Panc1 (cell line): Measurements from ENCODE around the gene ABCC1. TPM values are rescaled to one million over a fixed set of nuclear protein-coding genes. Genes with fewer than 3 reads are reported as not detected.

Experiments
- ATAC-seq: fragments of 200-7000 bp; cut with Tn5 transposase; 2 replicates; pipeline ENCODE4 v1.9.1; 2020; ENCODE audit warnings: mild to moderate bottlenecking, moderate library complexity
- BruUV-seq: library from RNA; stranded (reverse); fragments of 400-500 nt; replicated peaks from 2 replicates; lab custom pipeline; 2021; lab: Mats Ljungman, UMichigan
- CTCF ChIA-PET: fragments of 300-600 bp; sonication (Branson Sonifier 250); formaldehyde crosslinking; loops from one replicate; lab custom pipeline; 2022; ENCODE audit warnings: antibody characterized with exemption; lab: Charles Lee
- POLR2A ChIA-PET: fragments of 300-600 bp; sonication (Branson Sonifier 250); formaldehyde crosslinking; loops from one replicate; lab custom pipeline; 2022; ENCODE audit warnings: antibody characterized with exemption; lab: Charles Lee
- DNase-seq: peaks from one replicate; pipeline ENCODE4 v3.0.0-alpha.2; 2010; ENCODE audit warnings: low read depth, low spot score
- H3K27ac ChIP-seq: 2 replicates; pipeline ENCODE4 v1.5.1; 2011; ENCODE audit warnings: mild to moderate bottlenecking, low read length, inconsistent platforms
- H3K27me3 ChIP-seq: fragments of 200-500 bp; sonication (Bioruptor generic); 2 replicates; pipeline ENCODE4 v1.6.0; 2014; ENCODE audit warnings: low read length, inconsistent platforms; ENCODE audit not compliant: control insufficient read depth, insufficient read depth
- H3K36me3 ChIP-seq: fragments of 200-500 bp; sonication (Bioruptor generic); 2 replicates; pipeline ENCODE4 v1.5.1; 2014; ENCODE audit warnings: inconsistent platforms, mild to moderate bottlenecking, low read length, moderate library complexity; ENCODE audit not compliant: control insufficient read depth, insufficient read depth
- H3K4me1 ChIP-seq: 2 replicates; pipeline ENCODE4 v1.5.1; 2011; ENCODE audit warnings: inconsistent platforms, mild to moderate bottlenecking, low read length, moderate library complexity; ENCODE audit not compliant: control insufficient read depth, insufficient read depth
- H3K4me3 ChIP-seq, 2 experiments: 2 replicates each; pipeline ENCODE4 v1.5.1; 2011 to 2012; ENCODE audit warnings: low read depth in 2 of 2, low read length in 2 of 2, mild to moderate bottlenecking in 2 of 2, inconsistent platforms in 1 of 2, moderate library complexity in 1 of 2
- H3K9me3 ChIP-seq: fragments of 200-500 bp; sonication (Bioruptor generic); 2 replicates; pipeline ENCODE4 v1.5.1; 2014; ENCODE audit warnings: low read depth, mild to moderate bottlenecking, inconsistent platforms, low read length, moderate library complexity; ENCODE audit not compliant: control insufficient read depth, insufficient read depth
- POLR2AphosphoS5 ChIP-seq: IDR thresholded peaks from 2 replicates; pipeline ENCODE4 v1.6.1; 2012; ENCODE audit warnings: mild to moderate bottlenecking, low read depth, low read length, moderate library complexity
- SIN3A ChIP-seq: IDR thresholded peaks from 2 replicates; pipeline ENCODE4 v1.6.1; 2012; ENCODE audit warnings: low read depth, mild to moderate bottlenecking, low read length, moderate library complexity, borderline replicate concordance; ENCODE audit not compliant: insufficient read depth
- TCF7L2 ChIP-seq: IDR thresholded peaks from 2 replicates; pipeline ENCODE4 v1.6.1; 2011; ENCODE audit warnings: mild to moderate bottlenecking, low read depth, low read length, inconsistent platforms
- in situ Hi-C: cut with HindIII; loops from 2 replicates; pipeline ENCODE4 v1.10.0; 2016; ENCODE audit warnings: low sequenced_read_pairs, low pct_unique_long_range_greater_than_20kb
- intact Hi-C: fragments of 100-400 bp; cut with micrococcal nuclease; formaldehyde crosslinking; loops from one replicate; pipeline ENCODE4 v1.10.0; 2022; ENCODE audit not compliant: unreplicated experiment
- total RNA-seq: library from RNA; stranded (reverse); gene quantifications from one replicate; pipeline ENCODE4 v1.2.1, GENCODE V29; 2021; ENCODE audit not compliant: unreplicated experiment
- TF ChIP-seq, protein P1 (sequence below), 2 experiments: IDR thresholded peaks; 2 replicates each; pipeline ENCODE4 v1.6.1; 2011 to 2012; ENCODE audit warnings: low read depth in 2 of 2, control low read depth in 1 of 2, low read length in 1 of 2, mild to moderate bottlenecking in 1 of 2, moderate library complexity in 1 of 2; ENCODE audit not compliant: insufficient read depth in 1 of 2
- TF ChIP-seq, protein P2 (sequence below): fragments of 450-650 bp; IDR thresholded peaks from 2 replicates; pipeline ENCODE4 v1.5.1; 2017; ENCODE audit warnings: mild to moderate bottlenecking

The ABCC1 gene
- total RNA-seq, 1 experiment from 2014 or later, result 296 TPM

GRCh38 chr16:15960124-15960971, 10.9 kb downstream of the ABCC1 start:
- Histone ChIP-seq H3K4me1 (peaks cover 86% of the 10 kb centered on the region), H3K27ac (peak overlapping the region; percentile 68), H3K27me3 (no peaks in the 10 kb centered on the region), H3K36me3 (no peaks in the 10 kb centered on the region), H3K9me3 (no peaks in the 10 kb centered on the region), H3K4me3 (peak overlapping the region in 1 of 2 experiments; percentile 19; a peak in 1 of 4 replicates)
- TF ChIP-seq POLR2AphosphoS5 (peak; percentile 76; the same call in 1 of the 2 replicates), TCF7L2 (no peak), SIN3A (no peak)
- TF ChIP-seq, protein P1, sequence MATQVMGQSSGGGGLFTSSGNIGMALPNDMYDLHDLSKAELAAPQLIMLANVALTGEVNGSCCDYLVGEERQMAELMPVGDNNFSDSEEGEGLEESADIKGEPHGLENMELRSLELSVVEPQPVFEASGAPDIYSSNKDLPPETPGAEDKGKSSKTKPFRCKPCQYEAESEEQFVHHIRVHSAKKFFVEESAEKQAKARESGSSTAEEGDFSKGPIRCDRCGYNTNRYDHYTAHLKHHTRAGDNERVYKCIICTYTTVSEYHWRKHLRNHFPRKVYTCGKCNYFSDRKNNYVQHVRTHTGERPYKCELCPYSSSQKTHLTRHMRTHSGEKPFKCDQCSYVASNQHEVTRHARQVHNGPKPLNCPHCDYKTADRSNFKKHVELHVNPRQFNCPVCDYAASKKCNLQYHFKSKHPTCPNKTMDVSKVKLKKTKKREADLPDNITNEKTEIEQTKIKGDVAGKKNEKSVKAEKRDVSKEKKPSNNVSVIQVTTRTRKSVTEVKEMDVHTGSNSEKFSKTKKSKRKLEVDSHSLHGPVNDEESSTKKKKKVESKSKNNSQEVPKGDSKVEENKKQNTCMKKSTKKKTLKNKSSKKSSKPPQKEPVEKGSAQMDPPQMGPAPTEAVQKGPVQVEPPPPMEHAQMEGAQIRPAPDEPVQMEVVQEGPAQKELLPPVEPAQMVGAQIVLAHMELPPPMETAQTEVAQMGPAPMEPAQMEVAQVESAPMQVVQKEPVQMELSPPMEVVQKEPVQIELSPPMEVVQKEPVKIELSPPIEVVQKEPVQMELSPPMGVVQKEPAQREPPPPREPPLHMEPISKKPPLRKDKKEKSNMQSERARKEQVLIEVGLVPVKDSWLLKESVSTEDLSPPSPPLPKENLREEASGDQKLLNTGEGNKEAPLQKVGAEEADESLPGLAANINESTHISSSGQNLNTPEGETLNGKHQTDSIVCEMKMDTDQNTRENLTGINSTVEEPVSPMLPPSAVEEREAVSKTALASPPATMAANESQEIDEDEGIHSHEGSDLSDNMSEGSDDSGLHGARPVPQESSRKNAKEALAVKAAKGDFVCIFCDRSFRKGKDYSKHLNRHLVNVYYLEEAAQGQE (IDR thresholded peaks at IDR 0.05; ENCODE audit: insufficient read depth in 1 of 2, low read depth in 2 of 2, low read length in 1 of 2), result no peak
- TF ChIP-seq, protein P2, sequence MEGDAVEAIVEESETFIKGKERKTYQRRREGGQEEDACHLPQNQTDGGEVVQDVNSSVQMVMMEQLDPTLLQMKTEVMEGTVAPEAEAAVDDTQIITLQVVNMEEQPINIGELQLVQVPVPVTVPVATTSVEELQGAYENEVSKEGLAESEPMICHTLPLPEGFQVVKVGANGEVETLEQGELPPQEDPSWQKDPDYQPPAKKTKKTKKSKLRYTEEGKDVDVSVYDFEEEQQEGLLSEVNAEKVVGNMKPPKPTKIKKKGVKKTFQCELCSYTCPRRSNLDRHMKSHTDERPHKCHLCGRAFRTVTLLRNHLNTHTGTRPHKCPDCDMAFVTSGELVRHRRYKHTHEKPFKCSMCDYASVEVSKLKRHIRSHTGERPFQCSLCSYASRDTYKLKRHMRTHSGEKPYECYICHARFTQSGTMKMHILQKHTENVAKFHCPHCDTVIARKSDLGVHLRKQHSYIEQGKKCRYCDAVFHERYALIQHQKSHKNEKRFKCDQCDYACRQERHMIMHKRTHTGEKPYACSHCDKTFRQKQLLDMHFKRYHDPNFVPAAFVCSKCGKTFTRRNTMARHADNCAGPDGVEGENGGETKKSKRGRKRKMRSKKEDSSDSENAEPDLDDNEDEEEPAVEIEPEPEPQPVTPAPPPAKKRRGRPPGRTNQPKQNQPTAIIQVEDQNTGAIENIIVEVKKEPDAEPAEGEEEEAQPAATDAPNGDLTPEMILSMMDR, result no peak
- BruUV-seq, result no TSS peak
- ATAC-seq, result peak; percentile 55
- in situ Hi-C loops (no loop called here), intact Hi-C loops (no loop called here)
- ChIA-PET CTCF (interaction anchor here (0.6 to 0.9 kb wide), 3 partner anchors 15 to 36 kb away, joined by 4 to 8 read pairs (median 7); no protein-coding TSS in a partner anchor), POLR2A (interaction anchor here (0.6 to 1.1 kb wide), 2 partner anchors 14 to 72 kb away, joined by 4 to 7 read pairs; partner anchors contain the start of gene CEP20)
- no peak for DNase-seq

DNA sequence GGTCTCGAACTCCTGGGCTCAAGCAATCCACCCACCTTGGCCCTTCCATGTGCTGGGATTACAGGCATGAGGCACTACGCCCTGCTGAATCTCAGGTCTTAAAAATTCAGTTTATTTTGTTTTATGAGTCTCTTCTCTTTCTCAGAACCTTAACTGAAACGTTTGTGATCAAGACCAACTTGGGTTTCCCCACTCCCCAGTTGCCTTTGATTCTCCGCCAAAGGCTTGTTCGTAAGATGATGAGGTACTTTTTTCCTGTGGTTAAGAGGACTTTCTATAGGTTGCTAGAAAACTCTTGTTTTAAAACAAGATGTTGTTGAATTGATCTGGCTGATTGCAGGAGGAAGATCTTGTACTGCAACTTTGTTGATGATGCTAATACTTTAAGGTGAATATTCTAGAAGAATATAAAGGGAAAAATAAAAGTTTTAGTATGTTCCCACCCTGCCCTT, 11.7 kb downstream of the ABCC1 start:
- intact Hi-C loops (no loop called here), in situ Hi-C loops (no loop called here)
- peak; percentile 20 for ATAC-seq
- POLR2A ChIA-PET, result no interaction called here
- DNase-seq, result no peak
- no peaks in the 10 kb centered on the region for H3K36me3 ChIP-seq
- TSS peak; percentile 23 for BruUV-seq
- peak overlapping the region; percentile 68 for H3K27ac ChIP-seq
- TF ChIP-seq, protein P2, result no peak
- TF ChIP-seq POLR2AphosphoS5 (peak; percentile 70; the same call in 1 of the 2 replicates), TCF7L2 (peak; percentile 92)
- H3K4me1 ChIP-seq, result peaks cover 87% of the 10 kb centered on the region
- no peaks in the 10 kb centered on the region for H3K27me3 ChIP-seq
- no peaks in the 10 kb centered on the region for H3K9me3 ChIP-seq
- H3K4me3 ChIP-seq, result peak overlapping the region in 1 of 2 experiments; percentile 19; a peak in 1 of 4 replicates
- CTCF ChIA-PET, result interaction anchor here (0.7 kb wide), 1 partner anchor 14 kb away, joined by 7 read pairs; no protein-coding TSS in a partner anchor
